Right lobe of liver (tissue), 6 donors: ENCODE data around the gene CATSPERE. TPM values are rescaled to one million over a fixed set of nuclear protein-coding genes. Genes with fewer than 3 reads are reported as not detected.

Source experiments
- ATAC-seq, 4 donors: fragments of 200-7000 bp; cut with Tn5 transposase; one replicate each; pipeline ENCODE4 v1.9.1; 2020; ENCODE audit warnings: mild to moderate bottlenecking in 4 of 4, moderate library complexity in 4 of 4
- DNase-seq, 3 donors: peaks; one replicate each; pipeline ENCODE4 v3.0.0-alpha.2; 2020
- H3K27ac ChIP-seq, 3 donors: fragments of 200-600 bp; one replicate each; pipeline ENCODE4 v1.8.0; 2022
- H3K27me3 ChIP-seq, 2 donors: fragments of 200-600 bp; one replicate each; pipeline ENCODE4 v1.8.0; 2022
- H3K36me3 ChIP-seq, 4 donors: fragments of 200-600 bp; sonication (generic) in 1 of 4; one replicate each; pipeline versions ENCODE4 v1.5.1 to v1.8.0; 2017 to 2022; ENCODE audit warnings: control low read depth in 1 of 4
- H3K4me1 ChIP-seq, 4 donors: fragments of 200-600 bp; sonication (generic) in 1 of 4; one replicate each; pipeline versions ENCODE4 v1.5.1 to v1.8.0; 2017 to 2022; ENCODE audit warnings: control low read depth in 1 of 4
- H3K4me3 ChIP-seq, 3 donors: fragments of 200-600 bp; one replicate each; pipeline ENCODE4 v1.8.0; 2022
- H3K9me3 ChIP-seq, 4 donors: fragments of 200-600 bp; sonication (generic) in 1 of 4; one replicate each; pipeline versions ENCODE4 v1.5.1 to v1.8.0; 2017 to 2022; ENCODE audit warnings: control low read depth in 1 of 4
- POLR2A ChIP-seq: fragments of 450-650 bp; IDR thresholded peaks from one replicate; pipeline ENCODE4 v1.6.1; 2017; ENCODE audit warnings: antibody characterized with exemption, mild to moderate bottlenecking
- WGBS: methylation state at CpG from one replicate; pipeline ENCODE4 v1.1.6; 2018; ENCODE audit warnings: low coverage, low lambda C conversion rate; ENCODE audit not compliant: insufficient coverage; ENCODE audit errors: missing lambda C conversion rate; 5-methylcytosine and 5-hydroxymethylcytosine counted together
- intact Hi-C, 2 donors: fragments of 100-400 bp; cut with DNase I; formaldehyde crosslinking; loops; one replicate each; pipeline versions ENCODE4 v1.11.2 to v1.14.1; 2022
- long read RNA-seq: library from polyadenylated mRNA; unstranded; transcript quantifications from one replicate; pipeline ENCODE4 v2.0.0, GENCODE V29; 2019
- total RNA-seq, 6 experiments: library from RNA; depleted of rRNA in 2 of 6; stranded (reverse); fragments of >200 nt in 2 of 6; fragmentation: NEBNext Ultra II Directional in 3 of 6; extraction: Animal tissue kit (Norgen Biotek cat#: 25700) in 3 of 6; gene quantifications; one replicate each; pipeline versions ENCODE4 v1.1.0 to v1.2.4, GENCODE V29; 2016 to 2023
- TF ChIP-seq, protein P1 (sequence below), 4 donors: fragments of 200-600 bp in 3 of 4; fragments of 450-650 bp in 1 of 4; IDR thresholded peaks; one replicate each; pipeline versions ENCODE4 v1.5.1 to v1.8.0; 2016 to 2022; ENCODE audit warnings: antibody characterized with exemption in 4 of 4, mild to moderate bottlenecking in 2 of 4
- donor health status: DM: no; HTN: yes; CAD: no.
- donor health status: DM: no; HTN: no; CAD: no.
- donor health status: DM: no; HTN: no; CAD: no.
- donor health status: DM: no; HTN: yes; CAD: no.
- donor health status: DM: no; HTN: yes; CAD: no.

The CATSPERE gene
- 1 to 10 TPM in 2 of 6 experiments, under 1 TPM in 4; 0.31 to 1.3 (median 0.70) TPM for total RNA-seq
- long read RNA-seq, partial matches to known transcripts: 0 of 1 reads
- long read RNA-seq, other reads (novel, unspliced or antisense): 1 of 1 reads

- Histone ChIP-seq H3K9me3 (no peaks in the 10 kb centered on the region), H3K4me3 (peak within 1 kb of the TSS; percentile 49 to 74 (median 71)), H3K27ac (peak within 1 kb of the TSS; percentile 67 to 86 (median 80)), H3K36me3 (no peaks in the 10 kb centered on the region), H3K4me1 (peaks cover 0 to 6% (median 2%) of the 10 kb centered on the region in 4 donors), H3K27me3 (no peaks in the 10 kb centered on the region)
- TF ChIP-seq POLR2A: peak; percentile 93
- TF ChIP-seq, protein P1, sequence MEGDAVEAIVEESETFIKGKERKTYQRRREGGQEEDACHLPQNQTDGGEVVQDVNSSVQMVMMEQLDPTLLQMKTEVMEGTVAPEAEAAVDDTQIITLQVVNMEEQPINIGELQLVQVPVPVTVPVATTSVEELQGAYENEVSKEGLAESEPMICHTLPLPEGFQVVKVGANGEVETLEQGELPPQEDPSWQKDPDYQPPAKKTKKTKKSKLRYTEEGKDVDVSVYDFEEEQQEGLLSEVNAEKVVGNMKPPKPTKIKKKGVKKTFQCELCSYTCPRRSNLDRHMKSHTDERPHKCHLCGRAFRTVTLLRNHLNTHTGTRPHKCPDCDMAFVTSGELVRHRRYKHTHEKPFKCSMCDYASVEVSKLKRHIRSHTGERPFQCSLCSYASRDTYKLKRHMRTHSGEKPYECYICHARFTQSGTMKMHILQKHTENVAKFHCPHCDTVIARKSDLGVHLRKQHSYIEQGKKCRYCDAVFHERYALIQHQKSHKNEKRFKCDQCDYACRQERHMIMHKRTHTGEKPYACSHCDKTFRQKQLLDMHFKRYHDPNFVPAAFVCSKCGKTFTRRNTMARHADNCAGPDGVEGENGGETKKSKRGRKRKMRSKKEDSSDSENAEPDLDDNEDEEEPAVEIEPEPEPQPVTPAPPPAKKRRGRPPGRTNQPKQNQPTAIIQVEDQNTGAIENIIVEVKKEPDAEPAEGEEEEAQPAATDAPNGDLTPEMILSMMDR (IDR thresholded peaks at IDR 0.05): no peak
- peak; percentile 93 to 95 (median 95) for DNase-seq
- intact Hi-C loops: no loop called here
- ATAC-seq: peak; percentile 98 to 99 (median 99)
- 48% methylated on average over 14 of the region's 61 CpGs for WGBS
Observed at GRCh38 chr1:244461245-244462071, at the start of gene CATSPERE. TSS of gene CATSPERE (plus strand) at chr1:244461273. CDS start at chr1:244461430, 157 bp downstream.

- 89% methylated on average over 5 of the region's 5 CpGs for WGBS
- ATAC-seq (no peak), DNase-seq (no peak)
- no peaks in the 10 kb centered on the region for H3K9me3 ChIP-seq
- H3K27ac ChIP-seq: no peak overlapping the region
- intact Hi-C loops: no loop called here
- no peaks in the 10 kb centered on the region for H3K4me1 ChIP-seq
- no peaks in the 10 kb centered on the region for H3K27me3 ChIP-seq
- peaks cover 0 to 40% (median 20%) of the 10 kb centered on the region in 4 donors for H3K36me3 ChIP-seq
- no peak for TF ChIP-seq POLR2A
- TF ChIP-seq, protein P1 (IDR thresholded peaks at IDR 0.05): no peak
- no peak overlapping the region for H3K4me3 ChIP-seq
Observed at GRCh38 chr1:244412176-244412575, 48.9 kb upstream of the CATSPERE start.

DNA sequence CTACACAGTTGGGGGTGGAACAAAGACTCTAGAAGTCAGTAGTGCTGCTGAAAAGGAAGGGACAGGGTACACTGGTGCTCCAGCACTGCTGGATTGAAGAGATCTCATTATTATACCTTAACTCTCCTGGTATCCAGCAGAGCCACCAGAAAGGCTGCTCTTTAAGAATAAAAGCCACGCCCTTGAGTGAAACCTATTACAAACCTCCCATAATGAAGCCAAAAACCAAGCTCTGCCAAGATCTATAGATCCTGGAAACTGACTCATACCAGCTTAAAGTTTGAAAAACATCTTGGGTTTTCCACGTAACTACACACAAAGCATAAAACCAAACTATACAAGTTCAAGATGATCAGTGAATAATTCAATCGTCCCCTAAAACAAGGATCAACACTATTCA is 47.3 kb upstream of the CATSPERE start:
- Histone ChIP-seq H3K36me3 (peaks cover 0 to 56% (median 24%) of the 10 kb centered on the region in 4 donors), H3K4me1 (no peaks in the 10 kb centered on the region), H3K27me3 (no peaks in the 10 kb centered on the region), H3K4me3 (no peak overlapping the region), H3K27ac (no peak overlapping the region), H3K9me3 (no peaks in the 10 kb centered on the region)
- no peak for ATAC-seq
- WGBS: 94% methylated on average over 3 of the region's 3 CpGs
- TF ChIP-seq, protein P1 (IDR thresholded peaks at IDR 0.05): no peak
- no peak for TF ChIP-seq POLR2A
- DNase-seq: no peak
- intact Hi-C loops: no loop called here

- no CpG with 5 or more reads among the region's 1 CpG for WGBS
- no peak for ATAC-seq
- intact Hi-C loops: no loop called here
- Histone ChIP-seq H3K4me1 (no peaks in the 10 kb centered on the region), H3K36me3 (peaks cover 0 to 59% (median 22%) of the 10 kb centered on the region in 4 donors), H3K27me3 (no peaks in the 10 kb centered on the region), H3K4me3 (no peak overlapping the region), H3K27ac (no peak overlapping the region), H3K9me3 (no peaks in the 10 kb centered on the region)
- TF ChIP-seq, protein P1 (IDR thresholded peaks at IDR 0.05): no peak
- no peak for TF ChIP-seq POLR2A
- no peak for DNase-seq
Observed at GRCh38 chr1:244414543-244414942, 46.5 kb upstream of the CATSPERE start.
